Lower leg skin (tissue), 3 donors: ENCODE results near the gene FKBP1A.

Experiments
- CTCF ChIP-seq, 3 donors: fragments of 450-650 bp; IDR thresholded peaks; one replicate each; pipeline ENCODE4 v1.5.1; 2016; ENCODE audit warnings: antibody characterized with exemption in 3 of 3, mild to moderate bottlenecking in 3 of 3, moderate library complexity in 2 of 3
- POLR2A ChIP-seq, 2 donors: fragments of 450-650 bp; IDR thresholded peaks; one replicate each; pipeline ENCODE4 v1.6.1; 2016 to 2017; ENCODE audit warnings: antibody characterized with exemption in 2 of 2, mild to moderate bottlenecking in 1 of 2, moderate library complexity in 1 of 2

- TF ChIP-seq CTCF (IDR thresholded peaks at IDR 0.05) (peak in 1 of 3 donors; percentile 79), POLR2A (IDR thresholded peaks at IDR 0.05) (no peak)
These were observed 44.5 kb upstream of the FKBP1A start for GRCh38 chr20:1437235-1437904.
